SU-DHL-6 (cell line): ENCODE data around the gene CARD19.
A peak's percentile ranks its signal among the peaks of the same experiment; 100 is the strongest.

Experiments
- H2AFZ ChIP-seq: fragments of 200-600 bp; sonication (generic); 2 replicates; pipeline ENCODE4 v1.6.1; 2014; ENCODE audit warnings: low read depth, mild to moderate bottlenecking, moderate library complexity, mixed read lengths, antibody characterized with exemption, low read length; ENCODE audit not compliant: severe bottlenecking
- H3F3A ChIP-seq: fragments of 200-600 bp; shearing (Covaris generic); 2 replicates; pipeline ENCODE4 v1.6.0; 2016; ENCODE audit warnings: antibody characterized with exemption, mild to moderate bottlenecking; ENCODE audit not compliant: insufficient read depth
- H3K27ac ChIP-seq: fragments of 200-600 bp; sonication (generic); 2 replicates; pipeline ENCODE4 v1.5.1; 2016; ENCODE audit warnings: low read depth, mild to moderate bottlenecking, low read length, moderate library complexity, mixed read lengths
- H3K27me3 ChIP-seq: fragments of 200-600 bp; sonication (generic), shearing (Covaris generic); 2 replicates; pipeline ENCODE4 v1.6.0; 2014; ENCODE audit warnings: mild to moderate bottlenecking, low read length
- H3K36me3 ChIP-seq: fragments of 200-600 bp; sonication (generic); 2 replicates; pipeline ENCODE4 v1.6.1; 2014; ENCODE audit warnings: mild to moderate bottlenecking, low read length, mixed read lengths
- H3K4me2 ChIP-seq: fragments of 300-600, 200-600 bp; shearing (Covaris generic), sonication (generic); 2 replicates; pipeline ENCODE4 v1.6.0; 2014; ENCODE audit warnings: low read length, low read depth, mild to moderate bottlenecking; ENCODE audit not compliant: poor library complexity, severe bottlenecking
- H3K4me3 ChIP-seq: fragments of 200-600 bp; sonication (generic); 2 replicates; pipeline ENCODE4 v1.5.1; 2014; ENCODE audit warnings: antibody characterized with exemption, low read length, mild to moderate bottlenecking, mixed read lengths; ENCODE audit not compliant: insufficient read depth, poor library complexity, severe bottlenecking
- H3K79me2 ChIP-seq: fragments of 200-600 bp; sonication (generic); 2 replicates; pipeline ENCODE4 v1.6.1; 2014; ENCODE audit warnings: mild to moderate bottlenecking, low read length, moderate library complexity; ENCODE audit not compliant: insufficient read depth
- H3K9ac ChIP-seq: fragments of 200-600 bp; sonication (generic); 2 replicates; pipeline ENCODE4 v1.7.0; 2014; ENCODE audit warnings: mild to moderate bottlenecking, low read length
- H3K9me2 ChIP-seq: fragments of 200-600 bp; sonication (generic); replicated peaks from 2 replicates; pipeline ENCODE4 v1.6.1; 2014; ENCODE audit warnings: low read length; ENCODE audit not compliant: insufficient read depth
- H3K9me3 ChIP-seq: fragments of 200-600 bp; sonication (generic); 2 replicates; pipeline ENCODE4 v1.6.1; 2014; ENCODE audit warnings: low read length, mixed read lengths; ENCODE audit not compliant: insufficient read depth
- H4K20me1 ChIP-seq: fragments of 200-600 bp; sonication (generic); 2 replicates; pipeline ENCODE4 v1.6.1; 2014; ENCODE audit warnings: low read depth, mild to moderate bottlenecking, antibody characterized with exemption, low read length, moderate library complexity, mixed read lengths
- EZH2phosphoT487 ChIP-seq: fragments of 200-600 bp; sonication (generic), shearing (Covaris generic); conservative IDR thresholded peaks from 2 replicates; pipeline ENCODE4 v1.6.1; 2018; ENCODE audit warnings: mild to moderate bottlenecking, antibody characterized with exemption, low read length, moderate library complexity, mixed read lengths
- TF ChIP-seq, protein P1 (sequence below): fragments of 200-600 bp; sonication (generic); IDR thresholded peaks from one replicate; pipeline ENCODE4 v1.5.1; 2017; ENCODE audit warnings: antibody characterized with exemption, mild to moderate bottlenecking, low read length, moderate library complexity; ENCODE audit not compliant: insufficient read depth, poor library complexity, severe bottlenecking

The CARD19 gene

DNA sequence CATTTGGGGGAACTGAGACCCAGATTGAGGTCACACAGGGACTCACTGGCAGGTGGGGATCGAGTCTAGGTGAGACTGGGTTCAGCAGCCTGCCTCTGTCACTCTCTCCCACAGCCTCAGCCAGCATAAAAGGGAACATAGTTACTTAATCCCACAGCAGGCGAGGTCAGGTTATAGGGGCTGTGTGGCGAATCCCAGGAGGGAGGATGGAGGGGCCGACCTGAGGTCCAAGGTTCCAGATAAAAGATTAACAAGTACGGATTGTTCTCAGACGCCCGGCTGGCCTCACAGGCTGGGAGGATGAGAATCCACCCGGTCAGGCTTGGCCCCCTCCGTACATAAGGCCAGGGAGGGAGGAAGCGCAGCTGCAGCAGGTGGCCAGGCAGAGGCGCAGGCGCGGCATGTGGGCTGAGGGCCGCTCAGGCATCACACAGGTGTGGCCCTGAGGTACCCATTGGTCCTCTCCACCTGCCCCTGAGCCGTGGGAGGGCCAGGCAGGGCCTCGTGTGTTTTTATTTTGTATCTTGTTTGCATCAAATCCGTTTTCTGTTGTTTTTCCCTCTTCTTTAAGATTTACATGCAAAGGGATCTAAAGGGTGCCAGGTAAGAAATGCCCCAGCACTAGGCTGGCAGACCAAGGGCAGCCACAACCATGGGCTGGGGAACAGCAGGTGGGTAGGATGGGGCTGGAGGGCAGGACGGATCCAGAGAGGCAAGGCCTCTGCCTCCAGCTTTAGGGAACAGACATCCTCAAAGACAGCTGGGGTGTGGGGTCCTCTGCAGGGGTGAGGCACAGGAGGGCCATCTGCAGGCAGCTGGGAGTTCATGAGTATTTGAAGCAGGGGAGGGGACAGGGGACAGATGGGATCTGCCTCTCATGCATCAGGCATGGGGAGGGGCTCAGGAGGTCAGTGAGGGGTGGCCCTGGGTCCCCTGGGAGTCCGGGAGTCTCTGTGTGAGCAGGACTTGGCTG lies 33.9 kb upstream of the CARD19 start:
- no peaks in the 10 kb centered on the region for H3K27me3 ChIP-seq
- H3K9me2 ChIP-seq = no peaks in the 10 kb centered on the region
- H3K79me2 ChIP-seq = no peaks in the 10 kb centered on the region
- H3K36me3 ChIP-seq = no peaks in the 10 kb centered on the region
- H2AFZ ChIP-seq = no peak overlapping the region
- H3K4me3 ChIP-seq = peak overlapping the region; percentile 12
- peaks cover 17% of the 10 kb centered on the region for H3F3A ChIP-seq
- H3K9me3 ChIP-seq = no peaks in the 10 kb centered on the region
- no peak overlapping the region for H3K9ac ChIP-seq
- H4K20me1 ChIP-seq = no peaks in the 10 kb centered on the region
- H3K27ac ChIP-seq = peak overlapping the region; percentile 70
- H3K4me2 ChIP-seq = peak overlapping the region; percentile 42
- TF ChIP-seq, protein P1, sequence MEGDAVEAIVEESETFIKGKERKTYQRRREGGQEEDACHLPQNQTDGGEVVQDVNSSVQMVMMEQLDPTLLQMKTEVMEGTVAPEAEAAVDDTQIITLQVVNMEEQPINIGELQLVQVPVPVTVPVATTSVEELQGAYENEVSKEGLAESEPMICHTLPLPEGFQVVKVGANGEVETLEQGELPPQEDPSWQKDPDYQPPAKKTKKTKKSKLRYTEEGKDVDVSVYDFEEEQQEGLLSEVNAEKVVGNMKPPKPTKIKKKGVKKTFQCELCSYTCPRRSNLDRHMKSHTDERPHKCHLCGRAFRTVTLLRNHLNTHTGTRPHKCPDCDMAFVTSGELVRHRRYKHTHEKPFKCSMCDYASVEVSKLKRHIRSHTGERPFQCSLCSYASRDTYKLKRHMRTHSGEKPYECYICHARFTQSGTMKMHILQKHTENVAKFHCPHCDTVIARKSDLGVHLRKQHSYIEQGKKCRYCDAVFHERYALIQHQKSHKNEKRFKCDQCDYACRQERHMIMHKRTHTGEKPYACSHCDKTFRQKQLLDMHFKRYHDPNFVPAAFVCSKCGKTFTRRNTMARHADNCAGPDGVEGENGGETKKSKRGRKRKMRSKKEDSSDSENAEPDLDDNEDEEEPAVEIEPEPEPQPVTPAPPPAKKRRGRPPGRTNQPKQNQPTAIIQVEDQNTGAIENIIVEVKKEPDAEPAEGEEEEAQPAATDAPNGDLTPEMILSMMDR = no peak
- no peak for TF ChIP-seq EZH2phosphoT487

GRCh38 chr9:93064392-93065134 lies 31.5 kb upstream of the CARD19 start:
- Histone ChIP-seq H3K9me2 (no peaks in the 10 kb centered on the region), H3K27ac (peak overlapping the region; percentile 77), H3F3A (peaks cover 12% of the 10 kb centered on the region), H3K4me3 (no peak overlapping the region), H2AFZ (peak overlapping the region; percentile 6), H3K4me2 (peak overlapping the region; percentile 23), H3K27me3 (no peaks in the 10 kb centered on the region), H3K79me2 (no peaks in the 10 kb centered on the region), H3K36me3 (no peaks in the 10 kb centered on the region), H3K9me3 (no peaks in the 10 kb centered on the region), H4K20me1 (no peaks in the 10 kb centered on the region), H3K9ac (no peak overlapping the region; the same call in 1 of the 2 replicates)
- TF ChIP-seq EZH2phosphoT487 = no peak
- TF ChIP-seq, protein P1 = no peak

DNA sequence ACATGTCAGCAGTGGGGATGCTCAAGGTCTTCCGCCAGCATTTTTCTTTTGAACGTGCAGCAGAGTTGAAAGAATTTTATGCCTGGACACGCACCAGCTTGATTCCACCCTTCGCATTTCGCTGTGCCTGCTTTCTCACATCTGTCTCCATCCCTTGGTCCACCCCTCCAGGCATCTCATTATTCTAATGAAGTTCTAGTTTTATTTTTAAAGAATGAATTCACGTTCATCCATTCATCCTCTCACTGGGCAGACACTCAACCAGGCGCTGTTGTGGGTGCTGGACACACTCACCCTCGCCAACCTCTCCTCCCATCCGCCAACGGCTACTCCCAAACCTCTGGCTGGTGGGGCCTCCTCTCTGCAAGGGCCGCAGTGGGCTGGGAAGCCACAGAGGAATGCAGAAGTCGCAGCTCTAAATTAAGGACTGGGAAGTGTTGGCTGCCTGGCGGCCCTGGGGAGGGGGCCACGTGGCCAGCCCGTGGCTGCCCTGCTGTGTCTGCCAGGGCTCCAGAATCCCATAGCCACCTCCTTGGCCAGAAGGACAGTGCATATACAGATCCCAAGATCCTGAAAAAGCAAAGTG lies 30.8 kb upstream of the CARD19 start:
- Histone ChIP-seq H3K9me3 (no peaks in the 10 kb centered on the region), H3K4me3 (no peak overlapping the region), H4K20me1 (no peaks in the 10 kb centered on the region), H3K79me2 (no peaks in the 10 kb centered on the region), H3K27me3 (no peaks in the 10 kb centered on the region), H3K4me2 (no peak overlapping the region), H3K9ac (no peak overlapping the region), H2AFZ (no peak overlapping the region), H3K27ac (no peak overlapping the region), H3F3A (peaks cover 12% of the 10 kb centered on the region), H3K36me3 (no peaks in the 10 kb centered on the region), H3K9me2 (no peaks in the 10 kb centered on the region)
- TF ChIP-seq EZH2phosphoT487 = no peak
- TF ChIP-seq, protein P1 = no peak
